GM21737 (cell line): ENCODE measurements around the gene HIC1.

Source experiments
- ATAC-seq: cut with Tn5 transposase; IDR thresholded peaks from one replicate; pipeline ENCODE4 v1.9.1; 2021; ENCODE audit warnings: mild to moderate bottlenecking, moderate library complexity; ENCODE audit not compliant: unreplicated experiment

The HIC1 gene

DNA sequence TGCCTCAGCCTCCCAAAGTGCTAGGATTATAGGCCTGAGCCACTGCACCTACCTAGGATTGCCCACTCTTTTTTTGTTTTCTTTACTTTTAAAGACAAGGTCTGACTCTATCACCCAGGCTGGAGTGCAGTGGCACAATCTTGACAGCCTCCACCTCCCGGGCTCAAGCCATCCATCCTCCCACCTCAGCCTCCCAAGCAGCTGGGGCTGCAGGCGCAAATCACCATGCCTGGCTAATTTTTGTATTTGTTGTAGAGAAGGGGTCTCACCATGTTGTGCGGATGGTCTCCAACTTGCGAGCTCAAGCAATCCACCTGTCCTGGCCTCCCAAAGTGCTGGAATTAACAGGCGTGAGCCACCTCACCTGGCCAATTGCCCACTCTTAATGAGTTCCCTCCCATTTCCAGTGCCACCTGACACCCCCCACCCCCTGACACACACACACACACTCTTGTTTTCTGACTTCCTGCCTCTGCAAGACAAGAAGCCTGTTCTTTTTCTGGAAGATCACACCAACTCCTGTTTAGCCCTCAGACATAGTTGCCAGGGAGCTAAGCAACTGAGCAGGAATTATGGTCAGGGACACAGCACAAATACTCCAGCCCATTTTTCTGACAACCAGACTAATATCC, 10.5 kb upstream of the HIC1 start:
- ATAC-seq = no peak

DNA sequence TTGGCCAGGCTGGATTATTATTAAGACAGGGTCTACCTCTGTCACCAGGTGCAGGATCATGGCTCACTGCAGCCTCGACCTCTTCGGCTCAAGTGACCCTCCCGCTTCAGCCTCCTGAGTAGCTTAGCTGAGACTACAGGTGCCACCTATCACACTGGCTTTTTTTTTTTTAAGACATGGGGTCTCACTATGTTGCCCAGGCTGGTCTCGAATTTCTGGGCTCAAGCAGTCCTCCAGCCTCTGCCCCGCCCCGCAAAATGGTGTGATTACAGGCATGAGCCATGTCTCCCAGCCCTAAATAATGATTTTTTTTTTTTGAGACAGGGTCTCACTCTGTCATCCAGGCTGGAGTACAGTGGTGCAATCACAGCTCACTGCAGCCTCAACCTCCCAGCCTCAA, 7.3 kb upstream of the HIC1 start:
- no peak for ATAC-seq

DNA sequence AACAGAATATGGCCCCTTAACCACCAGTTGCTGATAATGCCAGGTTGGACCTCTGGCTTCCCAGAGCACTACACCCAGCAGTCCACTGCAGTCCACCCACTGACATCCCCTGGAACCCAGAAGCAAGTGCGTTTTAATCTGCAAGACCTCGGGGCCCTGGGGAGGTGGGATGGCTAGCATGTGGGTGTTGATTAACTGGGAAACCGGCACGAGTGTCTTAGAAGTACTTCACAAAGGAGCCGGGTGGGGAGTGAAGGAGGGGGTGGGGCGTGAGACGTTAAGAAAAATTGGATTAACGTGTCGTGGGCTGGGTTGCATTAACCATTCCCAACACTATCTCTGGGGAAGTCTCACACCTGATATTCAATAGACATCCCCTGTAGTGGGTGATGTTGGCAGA, 6.1 kb upstream of the HIC1 start:
- no peak for ATAC-seq

DNA sequence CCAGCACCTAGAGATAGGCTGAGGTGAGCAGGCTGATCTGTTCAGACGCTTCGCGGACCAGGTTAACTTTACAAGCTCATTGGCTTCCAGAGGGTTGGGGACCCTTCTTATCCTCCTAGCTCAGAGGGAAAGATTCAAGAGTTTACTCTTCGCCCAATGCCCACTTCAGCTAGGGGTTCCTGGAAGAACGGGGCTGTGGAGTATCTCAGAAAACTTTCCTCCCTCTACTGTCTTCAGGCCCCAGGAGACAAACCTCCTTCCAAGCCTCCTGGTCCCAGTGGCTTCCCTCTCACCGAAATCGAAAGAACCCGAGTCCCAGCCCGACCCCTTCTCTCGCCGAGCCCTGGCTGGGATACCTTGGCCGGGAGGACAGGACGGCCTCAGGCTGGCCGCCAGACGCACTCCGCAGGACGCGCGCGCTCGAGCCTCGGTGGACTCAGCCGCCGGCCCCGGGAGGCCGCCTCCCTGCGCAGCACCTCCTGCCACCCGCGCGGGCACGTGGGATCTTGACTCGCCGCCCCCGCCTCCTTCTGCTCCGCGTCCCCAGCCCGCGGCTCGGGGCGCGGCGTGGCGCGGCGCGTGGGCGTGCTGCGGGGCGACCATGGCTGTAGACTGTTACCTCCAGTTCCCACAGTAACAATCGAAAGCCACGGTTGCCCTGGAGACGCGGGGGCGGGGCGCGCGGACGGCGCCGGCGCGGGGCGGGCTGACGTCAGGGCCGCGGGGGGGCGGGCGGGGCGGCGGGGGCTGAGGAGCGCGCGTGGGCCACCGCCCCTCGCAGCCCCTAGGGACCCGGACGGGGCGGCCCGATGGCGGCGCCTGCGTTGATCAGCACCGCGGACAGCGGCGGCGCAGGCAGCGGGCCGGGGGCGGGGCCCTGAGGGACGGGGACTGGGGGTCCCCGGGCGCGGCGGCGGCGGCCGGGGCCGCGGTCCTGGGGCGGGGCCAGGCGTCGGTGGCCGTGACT, 5.3 kb upstream of the HIC1 start:
- peak; percentile 38 for ATAC-seq

DNA sequence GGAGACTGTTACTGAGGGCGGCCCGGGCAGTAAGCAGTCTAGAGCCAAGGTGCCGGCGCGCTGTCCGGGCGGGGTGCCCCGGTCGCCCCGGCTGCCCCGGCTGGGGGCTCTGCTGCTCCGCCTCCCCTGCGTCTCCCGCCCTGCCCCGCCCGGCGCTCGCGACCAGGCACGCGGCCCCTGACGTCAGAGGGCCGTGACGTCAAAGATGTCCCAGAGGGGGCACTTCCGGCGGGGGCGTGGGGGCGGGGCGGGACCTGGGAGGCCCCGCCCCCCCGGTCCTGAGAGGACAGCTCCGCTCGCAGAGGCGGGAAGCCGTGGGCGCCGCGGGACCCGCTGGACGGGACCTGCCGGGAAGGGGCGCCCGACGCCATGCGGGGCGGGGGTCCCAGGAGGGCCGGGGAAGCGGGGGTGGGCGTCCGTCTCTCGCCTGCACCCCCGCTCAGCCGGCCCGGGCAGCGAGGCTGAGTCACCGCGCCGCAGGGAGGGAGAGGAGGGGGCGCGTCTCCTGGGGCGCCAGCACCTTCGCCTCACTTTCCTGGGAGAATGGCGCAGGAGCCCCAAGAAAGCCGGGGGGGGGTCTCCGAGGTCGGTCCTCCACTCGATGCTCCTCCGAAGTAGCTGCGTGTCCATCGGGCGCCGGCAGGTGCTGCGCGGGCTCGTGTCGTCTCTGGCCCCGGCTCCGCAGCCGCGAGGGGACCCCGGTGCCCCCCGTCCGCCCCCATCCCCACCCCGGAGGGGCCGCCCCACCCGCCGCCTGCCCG, 4.4 kb upstream of the HIC1 start:
- ATAC-seq = peak; percentile 4

DNA sequence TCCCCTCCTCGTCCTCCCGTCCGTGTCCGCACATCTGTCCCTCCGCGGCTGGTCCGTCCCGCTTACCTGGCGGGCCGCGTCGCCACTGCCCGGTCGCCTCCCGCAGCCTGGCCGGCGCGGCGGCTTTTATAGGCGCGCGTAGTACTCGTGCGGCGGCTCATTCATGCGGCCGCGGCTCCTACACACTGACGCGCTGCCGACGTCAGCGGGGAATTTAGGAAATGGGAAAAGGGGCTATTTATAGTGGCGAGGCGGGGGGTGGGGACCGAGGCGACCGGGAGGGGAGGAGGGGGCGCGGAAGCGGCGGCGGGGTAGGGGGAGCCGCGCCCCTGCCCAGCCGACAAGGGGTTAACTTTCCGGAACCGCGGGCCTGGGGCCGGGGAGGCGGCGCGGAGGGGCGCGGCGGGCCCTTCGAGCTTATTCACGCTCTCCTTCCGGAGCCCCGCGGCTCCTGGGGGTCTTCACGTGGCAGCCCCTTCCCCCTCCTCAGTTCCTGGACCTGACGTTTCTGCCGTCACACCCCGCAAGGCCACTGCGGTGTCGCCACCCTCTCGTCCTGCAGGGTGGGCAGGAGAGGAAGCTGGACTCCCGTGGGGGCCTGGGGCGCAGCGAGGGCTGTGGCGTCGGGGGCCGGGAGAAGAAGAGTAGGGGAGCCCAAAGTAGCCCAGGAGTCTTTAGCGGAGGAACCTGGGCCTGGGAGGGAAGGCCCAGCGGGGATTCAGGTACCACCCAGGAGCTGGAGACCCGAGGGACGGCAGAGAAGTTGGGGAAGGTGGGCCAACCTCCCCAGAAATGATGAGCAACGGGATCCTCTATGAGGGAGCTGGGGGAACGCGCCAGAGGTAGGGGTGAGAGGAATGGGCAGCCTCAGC, 3.6 kb upstream of the HIC1 start:
- no peak for ATAC-seq

DNA sequence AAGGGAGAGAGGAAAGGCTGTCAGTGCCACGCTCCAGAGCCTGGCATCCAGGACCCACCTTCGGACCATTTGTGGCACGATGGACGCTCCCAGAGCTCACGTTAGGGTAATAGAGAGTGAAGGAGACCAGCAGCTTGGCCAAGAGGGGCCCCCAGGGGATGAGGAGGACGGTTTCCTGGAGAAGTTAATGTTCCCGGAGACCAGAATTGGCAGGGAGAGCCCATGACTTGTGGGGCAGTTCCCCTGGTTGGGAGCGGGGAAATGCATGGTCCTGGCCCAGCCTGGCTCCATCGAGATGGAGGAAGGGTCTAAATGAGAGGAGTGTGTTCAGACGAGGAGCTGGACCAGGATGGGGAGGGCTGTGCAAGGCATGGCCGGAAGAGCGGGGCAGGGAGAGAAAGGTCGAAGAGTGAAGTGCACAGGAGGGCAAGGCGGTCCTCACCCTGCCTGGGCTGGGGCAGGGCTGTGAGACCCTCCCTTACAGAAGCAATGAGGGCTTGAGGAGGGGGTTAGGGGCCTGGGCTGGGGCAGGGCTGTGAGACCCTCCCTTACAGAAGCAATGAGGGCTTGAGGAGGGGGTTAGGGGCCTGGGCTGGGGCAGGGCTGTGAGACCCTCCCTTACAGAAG, 2.9 kb upstream of the HIC1 start:
- ATAC-seq = no peak

DNA sequence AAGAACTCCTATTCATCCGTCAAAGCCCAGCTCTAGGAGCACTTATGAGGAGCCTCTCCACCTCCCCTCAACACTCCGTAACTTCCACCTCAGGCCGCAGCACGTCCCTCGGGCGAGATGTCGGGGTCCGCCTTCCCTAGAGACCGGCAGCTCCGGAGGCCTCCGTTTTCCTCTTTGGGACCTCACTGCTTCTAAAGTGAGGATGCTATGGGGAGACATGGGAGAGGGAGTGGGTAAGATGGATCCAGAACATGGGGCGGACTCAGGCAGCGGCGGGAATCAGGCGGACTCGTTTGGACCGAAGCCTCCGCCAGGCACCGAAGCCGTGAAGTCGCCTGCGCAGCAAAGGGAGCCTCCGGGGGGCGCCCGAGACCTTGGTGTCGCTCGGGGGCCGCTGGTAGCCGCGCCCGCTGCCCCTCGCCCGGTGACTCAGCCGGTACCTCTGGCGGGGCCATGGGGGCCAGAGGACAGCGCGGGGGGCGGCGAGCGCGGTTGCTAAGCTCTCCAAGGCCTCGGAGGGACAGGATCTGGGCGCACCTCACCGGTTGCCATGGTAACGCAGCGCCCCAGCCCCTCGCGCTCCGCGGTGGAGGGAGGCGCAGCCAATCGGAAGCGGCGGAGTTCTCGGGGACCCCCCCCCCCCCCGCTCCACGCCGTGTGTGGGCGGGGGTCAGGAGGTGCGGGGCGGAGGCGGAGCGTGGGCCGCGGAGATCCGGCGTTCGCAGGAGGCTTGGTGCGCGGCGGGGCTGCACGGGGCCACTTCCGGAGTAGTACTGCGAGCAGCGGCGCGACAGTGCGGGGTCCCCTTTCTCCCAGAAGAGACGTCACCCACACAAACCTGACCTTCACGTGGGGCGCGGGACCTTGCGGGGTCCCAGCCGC, 1.3 kb upstream of the HIC1 start:
- no peak for ATAC-seq

DNA sequence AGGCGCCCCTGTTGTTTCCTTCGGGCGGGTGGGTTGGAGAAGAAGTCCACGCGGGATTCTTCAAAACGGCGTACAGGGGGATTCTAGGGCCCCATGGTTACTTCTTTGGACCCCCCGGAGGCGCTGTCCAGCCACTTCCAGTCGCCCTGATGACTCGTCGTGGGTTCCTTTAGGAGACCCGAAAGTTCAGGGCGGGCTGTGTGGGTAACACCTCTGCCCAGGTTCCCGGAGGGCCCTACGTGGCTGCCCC, 716 bp upstream of the HIC1 start:
- ATAC-seq = no peak

DNA sequence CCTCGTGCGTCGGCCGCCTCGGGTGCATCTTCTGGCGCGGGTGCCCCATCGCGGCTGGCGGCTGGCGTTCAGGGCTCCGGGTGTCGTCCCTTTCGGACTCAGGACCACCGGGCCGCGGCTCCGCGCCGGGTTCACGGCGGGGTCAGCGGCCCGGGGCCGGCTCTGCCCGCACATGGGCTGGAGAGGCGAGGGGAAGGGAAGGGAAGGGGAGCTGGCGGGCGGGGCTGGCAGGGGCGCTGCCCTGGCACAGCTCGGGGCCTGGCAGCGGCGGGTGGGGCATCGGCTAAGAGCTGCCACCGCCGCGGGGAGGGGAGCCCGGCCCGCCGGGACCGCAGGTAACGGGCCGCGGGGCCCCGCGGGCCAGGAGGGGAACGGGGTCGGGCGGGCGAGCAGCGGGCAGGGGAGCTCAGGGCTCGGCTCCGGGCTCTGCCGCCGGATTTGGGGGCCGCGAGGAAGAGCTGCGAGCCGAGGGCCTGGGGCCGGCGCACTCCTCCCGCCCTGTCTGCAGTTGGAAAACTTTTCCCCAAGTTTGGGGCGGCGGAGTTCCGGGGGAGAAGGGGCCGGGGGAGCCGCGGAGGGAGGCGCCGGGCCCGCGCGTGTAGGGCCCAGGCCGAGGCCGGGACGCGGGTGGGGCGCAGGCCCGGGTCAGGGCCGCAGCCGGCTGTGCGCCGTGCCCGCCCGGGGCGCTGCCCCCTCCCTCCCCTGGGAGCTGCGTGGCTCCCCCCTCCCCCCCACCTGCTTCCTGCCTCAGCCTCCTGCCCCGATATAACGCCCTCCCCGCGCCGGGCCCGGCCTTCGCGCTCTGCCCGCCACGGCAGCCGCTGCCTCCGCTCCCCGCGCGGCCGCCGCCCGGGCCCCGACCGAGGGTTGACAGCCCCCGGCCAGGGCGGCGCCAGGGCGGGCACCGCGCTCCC, 646 bp downstream of the HIC1 start:
- ATAC-seq = no peak

DNA sequence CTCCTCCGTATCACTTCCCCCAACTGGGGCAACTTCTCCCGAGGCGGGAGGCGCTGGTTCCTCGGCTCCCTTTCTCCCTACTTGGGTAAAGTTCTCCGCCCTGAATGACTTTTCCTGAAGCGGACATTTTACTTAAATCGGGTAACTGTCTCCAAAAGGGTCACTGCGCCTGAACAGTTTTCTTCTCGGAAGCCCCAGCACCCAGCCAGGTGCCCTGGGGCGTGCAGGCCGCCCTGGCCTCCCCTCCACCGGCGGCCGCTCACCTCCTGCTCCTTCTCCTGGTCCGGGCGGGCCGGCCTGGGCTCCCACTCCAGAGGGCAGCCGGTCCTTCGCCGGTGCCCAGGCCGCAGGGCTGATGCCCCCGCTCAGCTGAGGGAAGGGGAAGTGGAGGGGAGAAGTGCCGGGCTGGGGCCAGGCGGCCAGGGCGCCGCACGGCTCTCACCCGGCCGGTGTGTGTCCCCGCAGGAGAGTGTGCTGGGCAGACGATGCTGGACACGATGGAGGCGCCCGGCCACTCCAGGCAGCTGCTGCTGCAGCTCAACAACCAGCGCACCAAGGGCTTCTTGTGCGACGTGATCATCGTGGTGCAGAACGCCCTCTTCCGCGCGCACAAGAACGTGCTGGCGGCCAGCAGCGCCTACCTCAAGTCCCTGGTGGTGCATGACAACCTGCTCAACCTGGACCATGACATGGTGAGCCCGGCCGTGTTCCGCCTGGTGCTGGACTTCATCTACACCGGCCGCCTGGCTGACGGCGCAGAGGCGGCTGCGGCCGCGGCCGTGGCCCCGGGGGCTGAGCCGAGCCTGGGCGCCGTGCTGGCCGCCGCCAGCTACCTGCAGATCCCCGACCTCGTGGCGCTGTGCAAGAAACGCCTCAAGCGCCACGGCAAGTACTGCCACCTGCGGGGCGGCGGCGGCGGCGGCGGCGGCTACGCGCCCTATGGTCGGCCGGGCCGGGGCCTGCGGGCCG, 1.6 kb downstream of the HIC1 start:
- no peak for ATAC-seq

DNA sequence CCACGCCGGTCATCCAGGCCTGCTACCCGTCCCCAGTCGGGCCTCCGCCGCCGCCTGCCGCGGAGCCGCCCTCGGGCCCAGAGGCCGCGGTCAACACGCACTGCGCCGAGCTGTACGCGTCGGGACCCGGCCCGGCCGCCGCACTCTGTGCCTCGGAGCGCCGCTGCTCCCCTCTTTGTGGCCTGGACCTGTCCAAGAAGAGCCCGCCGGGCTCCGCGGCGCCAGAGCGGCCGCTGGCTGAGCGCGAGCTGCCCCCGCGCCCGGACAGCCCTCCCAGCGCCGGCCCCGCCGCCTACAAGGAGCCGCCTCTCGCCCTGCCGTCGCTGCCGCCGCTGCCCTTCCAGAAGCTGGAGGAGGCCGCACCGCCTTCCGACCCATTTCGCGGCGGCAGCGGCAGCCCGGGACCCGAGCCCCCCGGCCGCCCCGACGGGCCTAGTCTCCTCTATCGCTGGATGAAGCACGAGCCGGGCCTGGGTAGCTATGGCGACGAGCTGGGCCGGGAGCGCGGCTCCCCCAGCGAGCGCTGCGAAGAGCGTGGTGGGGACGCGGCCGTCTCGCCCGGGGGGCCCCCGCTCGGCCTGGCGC, 2.4 kb downstream of the HIC1 start:
- no peak for ATAC-seq

DNA sequence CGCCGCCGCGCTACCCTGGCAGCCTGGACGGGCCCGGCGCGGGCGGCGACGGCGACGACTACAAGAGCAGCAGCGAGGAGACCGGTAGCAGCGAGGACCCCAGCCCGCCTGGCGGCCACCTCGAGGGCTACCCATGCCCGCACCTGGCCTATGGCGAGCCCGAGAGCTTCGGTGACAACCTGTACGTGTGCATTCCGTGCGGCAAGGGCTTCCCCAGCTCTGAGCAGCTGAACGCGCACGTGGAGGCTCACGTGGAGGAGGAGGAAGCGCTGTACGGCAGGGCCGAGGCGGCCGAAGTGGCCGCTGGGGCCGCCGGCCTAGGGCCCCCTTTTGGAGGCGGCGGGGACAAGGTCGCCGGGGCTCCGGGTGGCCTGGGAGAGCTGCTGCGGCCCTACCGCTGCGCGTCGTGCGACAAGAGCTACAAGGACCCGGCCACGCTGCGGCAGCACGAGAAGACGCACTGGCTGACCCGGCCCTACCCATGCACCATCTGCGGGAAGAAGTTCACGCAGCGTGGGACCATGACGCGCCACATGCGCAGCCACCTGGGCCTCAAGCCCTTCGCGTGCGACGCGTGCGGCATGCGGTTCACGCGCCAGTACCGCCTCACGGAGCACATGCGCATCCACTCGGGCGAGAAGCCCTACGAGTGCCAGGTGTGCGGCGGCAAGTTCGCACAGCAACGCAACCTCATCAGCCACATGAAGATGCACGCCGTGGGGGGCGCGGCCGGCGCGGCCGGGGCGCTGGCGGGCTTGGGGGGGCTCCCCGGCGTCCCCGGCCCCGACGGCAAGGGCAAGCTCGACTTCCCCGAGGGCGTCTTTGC, 3.1 kb downstream of the HIC1 start:
- ATAC-seq = no peak

DNA sequence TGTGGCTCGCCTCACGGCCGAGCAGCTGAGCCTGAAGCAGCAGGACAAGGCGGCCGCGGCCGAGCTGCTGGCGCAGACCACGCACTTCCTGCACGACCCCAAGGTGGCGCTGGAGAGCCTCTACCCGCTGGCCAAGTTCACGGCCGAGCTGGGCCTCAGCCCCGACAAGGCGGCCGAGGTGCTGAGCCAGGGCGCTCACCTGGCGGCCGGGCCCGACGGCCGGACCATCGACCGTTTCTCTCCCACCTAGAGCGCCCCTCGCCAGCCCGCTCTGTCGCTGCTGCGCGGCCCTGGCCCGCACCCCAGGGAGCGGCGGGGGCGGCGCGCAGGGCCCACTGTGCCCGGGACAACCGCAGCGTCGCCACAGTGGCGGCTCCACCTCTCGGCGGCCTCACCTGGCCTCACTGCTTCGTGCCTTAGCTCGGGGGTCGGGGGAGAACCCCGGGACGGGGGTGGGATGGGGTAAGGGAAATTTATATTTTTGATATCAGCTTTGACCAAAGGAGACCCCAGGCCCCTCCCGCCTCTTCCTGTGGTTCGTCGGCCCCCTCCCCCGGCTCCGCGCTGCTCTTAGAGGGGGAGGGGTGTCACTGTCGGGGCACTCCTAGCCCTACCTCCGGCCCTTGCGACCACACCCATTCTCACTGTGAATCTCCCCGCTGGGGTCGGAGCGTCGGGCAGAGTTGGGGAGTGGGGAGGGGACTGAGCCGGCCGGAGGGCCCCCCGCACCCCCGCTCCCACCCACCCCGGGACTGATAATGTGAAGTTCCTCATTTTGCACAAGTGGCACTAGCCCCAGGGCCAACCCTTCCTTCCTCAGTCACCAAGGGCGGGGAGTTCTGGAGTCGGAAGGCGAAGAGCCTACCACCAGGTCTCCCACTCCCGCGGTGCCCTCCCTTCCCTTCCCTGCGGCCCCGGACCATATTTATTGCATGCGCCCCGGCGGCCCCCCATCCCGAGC, 4.0 kb downstream of the HIC1 start:
- no peak for ATAC-seq
